H9 (cell line): ENCODE data around the gene DYNLT4. TPM values are rescaled to one million over a fixed set of nuclear protein-coding genes. Genes with fewer than 3 reads are reported as not detected.

Experiments
- DNase-seq: peaks from one replicate; pipeline ENCODE4 v3.0.0-alpha.2; 2017
- H2AFZ ChIP-seq: one replicate; pipeline ENCODE4 v1.6.1; 2013; ENCODE audit warnings: mild to moderate bottlenecking, low read length, control low read depth, moderate library complexity
- H2AK5ac ChIP-seq: 2 replicates; pipeline ENCODE4 v1.6.1; 2013; ENCODE audit warnings: low read length, control low read depth, mixed read lengths; ENCODE audit not compliant: insufficient read length
- H2BK120ac ChIP-seq: one replicate; pipeline ENCODE4 v1.6.1; 2013; ENCODE audit warnings: low read depth, mild to moderate bottlenecking, low read length, control low read depth, inconsistent platforms; ENCODE audit not compliant: poor library complexity, severe bottlenecking
- H2BK12ac ChIP-seq: 2 replicates; pipeline ENCODE4 v1.6.1; 2013; ENCODE audit warnings: low read length, control low read depth, mixed read lengths, low read depth; ENCODE audit not compliant: insufficient read length
- H2BK15ac ChIP-seq: 2 replicates; pipeline ENCODE4 v1.6.1; 2013; ENCODE audit warnings: low read depth, low read length, control low read depth
- H2BK20ac ChIP-seq: one replicate; pipeline ENCODE4 v1.6.1; 2013; ENCODE audit warnings: low read depth, mild to moderate bottlenecking, low read length, control low read depth, inconsistent platforms; ENCODE audit not compliant: poor library complexity, severe bottlenecking
- H2BK5ac ChIP-seq: 2 replicates; pipeline ENCODE4 v1.6.1; 2013; ENCODE audit warnings: low read length, control low read depth, mixed read lengths; ENCODE audit not compliant: insufficient read length
- H3K14ac ChIP-seq: 2 replicates; pipeline ENCODE4 v1.6.1; 2013; ENCODE audit warnings: low read length, control low read depth; ENCODE audit not compliant: insufficient read depth
- H3K18ac ChIP-seq: 2 replicates; pipeline ENCODE4 v1.6.1; 2013; ENCODE audit warnings: low read depth, mild to moderate bottlenecking, mixed read lengths, low read length, control low read depth; ENCODE audit not compliant: insufficient read length
- H3K23ac ChIP-seq: 2 replicates; pipeline ENCODE4 v1.6.1; 2013; ENCODE audit warnings: low read length, control low read depth, mixed read lengths, low read depth; ENCODE audit not compliant: insufficient read length
- H3K23me2 ChIP-seq: 2 replicates; pipeline ENCODE4 v1.6.1; 2013; ENCODE audit warnings: low read depth, mild to moderate bottlenecking, mixed read lengths, low read length, control low read depth; ENCODE audit not compliant: insufficient read length, poor library complexity, severe bottlenecking
- H3K27ac ChIP-seq: 2 replicates; pipeline ENCODE4 v1.5.1; 2013; ENCODE audit warnings: low read length, control low read depth, mixed read lengths, low read depth; ENCODE audit not compliant: insufficient read length
- H3K27me3 ChIP-seq: 2 replicates; pipeline ENCODE4 v1.6.1; 2013; ENCODE audit warnings: low read length, control low read depth, inconsistent platforms; ENCODE audit not compliant: insufficient read depth
- H3K4ac ChIP-seq: 2 replicates; pipeline ENCODE4 v1.6.1; 2013; ENCODE audit warnings: low read depth, mild to moderate bottlenecking, control low read depth, inconsistent platforms, low read length, moderate library complexity
- H3K4me1 ChIP-seq: 2 replicates; pipeline ENCODE4 v1.6.1; 2013; ENCODE audit warnings: low read length, control low read depth, inconsistent platforms; ENCODE audit not compliant: insufficient read depth
- H3K4me2 ChIP-seq: 2 replicates; pipeline ENCODE4 v1.6.1; 2013; ENCODE audit warnings: low read length, control low read depth, mixed read lengths; ENCODE audit not compliant: insufficient read length, insufficient read depth
- H3K56ac ChIP-seq: 2 replicates; pipeline ENCODE4 v1.6.1; 2013; ENCODE audit warnings: low read depth, mild to moderate bottlenecking, mixed read lengths, low read length, control low read depth; ENCODE audit not compliant: insufficient read length
- H3K79me1 ChIP-seq: 2 replicates; pipeline ENCODE4 v1.6.1; 2013; ENCODE audit warnings: low read depth, mild to moderate bottlenecking, moderate library complexity, low read length, control low read depth, inconsistent platforms; ENCODE audit not compliant: insufficient read depth, poor library complexity, severe bottlenecking
- H3K79me2 ChIP-seq: 2 replicates; pipeline ENCODE4 v1.6.1; 2013; ENCODE audit warnings: low read length, control low read depth, inconsistent platforms; ENCODE audit not compliant: insufficient read depth
- H3K9ac ChIP-seq: 2 replicates; pipeline ENCODE4 v1.6.1; 2013; ENCODE audit warnings: low read length, control low read depth, mixed read lengths; ENCODE audit not compliant: insufficient read length; ENCODE audit errors: extremely low read depth
- H3K9me3 ChIP-seq: one replicate; pipeline ENCODE4 v1.6.1; 2013; ENCODE audit warnings: low read depth, low read length, inconsistent platforms; ENCODE audit not compliant: control insufficient read depth
- H3T11ph ChIP-seq: one replicate; pipeline ENCODE4 v1.6.1; 2013; ENCODE audit warnings: mild to moderate bottlenecking, low read length, control low read depth, inconsistent platforms
- H4K20me1 ChIP-seq: one replicate; pipeline ENCODE4 v1.6.1; 2013; ENCODE audit not compliant: control insufficient read depth, insufficient read length, insufficient read depth
- H4K5ac ChIP-seq: 2 replicates; pipeline ENCODE4 v1.6.1; 2013; ENCODE audit warnings: low read depth, mild to moderate bottlenecking, mixed read lengths, low read length, control low read depth; ENCODE audit not compliant: insufficient read length
- H4K8ac ChIP-seq: replicated peaks from 2 replicates; pipeline ENCODE4 v1.6.1; 2013; ENCODE audit warnings: low read length, control low read depth, mixed read lengths, low read depth; ENCODE audit not compliant: insufficient read length
- H4K91ac ChIP-seq: 2 replicates; pipeline ENCODE4 v1.6.1; 2013; ENCODE audit warnings: low read depth, mild to moderate bottlenecking, moderate library complexity, mixed read lengths, low read length, control low read depth; ENCODE audit not compliant: insufficient read length
- H3K27ac Mint-ChIP-seq, 3 experiments: 2 replicates in 2 of 3; 3 replicates in 1 of 3; pipeline ENCODE4 v1.8.0; 2020 to 2021; ENCODE audit warnings: mixed read lengths in 3 of 3, mild to moderate bottlenecking in 1 of 3, moderate library complexity in 1 of 3
- H3K27me3 Mint-ChIP-seq: 2 replicates; pipeline ENCODE4 v1.8.0; 2021; ENCODE audit warnings: low read depth, mild to moderate bottlenecking, moderate library complexity, mixed read lengths
- H3K36me3 Mint-ChIP-seq, 3 experiments: 2 replicates in 2 of 3; 3 replicates in 1 of 3; pipeline ENCODE4 v1.8.0; 2020 to 2021; ENCODE audit warnings: low read depth in 3 of 3, mixed read lengths in 3 of 3; ENCODE audit not compliant: insufficient read depth in 1 of 3
- H3K4me1 Mint-ChIP-seq, 2 experiments: 2 replicates each; pipeline ENCODE4 v1.8.0; 2020; ENCODE audit warnings: mixed read lengths in 2 of 2
- H3K4me3 Mint-ChIP-seq, 2 experiments: 2 replicates in 1 of 2; 3 replicates in 1 of 2; pipeline ENCODE4 v1.8.0; 2020 to 2021; ENCODE audit warnings: mild to moderate bottlenecking in 2 of 2, mixed read lengths in 2 of 2, moderate library complexity in 1 of 2
- H3K9me3 Mint-ChIP-seq, 2 experiments: 2 replicates in 1 of 2; 3 replicates in 1 of 2; pipeline ENCODE4 v1.8.0; 2020; ENCODE audit warnings: mild to moderate bottlenecking in 2 of 2, mixed read lengths in 2 of 2, moderate library complexity in 1 of 2
- WGBS: extraction: QIAGEN DNeasy Blood & Tissue Kit; methylation state at CpG from one replicate; pipeline ENCODE4 v1.1.7; 2013; ENCODE audit warnings: missing lambda C conversion rate, low lambda C conversion rate, mixed read lengths; ENCODE audit not compliant: insufficient read length; ENCODE audit errors: extremely low coverage; 5-methylcytosine and 5-hydroxymethylcytosine counted together
- total RNA-seq: library from RNA; stranded (reverse); gene quantifications from 2 replicates; pipeline ENCODE4 v1.2.1, GENCODE V29; 2021
- TF ChIP-seq, protein P1 (sequence below): fragments of 200-600 bp; sonication (generic); conservative IDR thresholded peaks from 3 replicates; pipeline ENCODE4 v1.8.0; 2021; ENCODE audit warnings: antibody characterized with exemption, mild to moderate bottlenecking

The DYNLT4 gene
- total RNA-seq, 1 experiment from 2014 or later = not detected

DNA sequence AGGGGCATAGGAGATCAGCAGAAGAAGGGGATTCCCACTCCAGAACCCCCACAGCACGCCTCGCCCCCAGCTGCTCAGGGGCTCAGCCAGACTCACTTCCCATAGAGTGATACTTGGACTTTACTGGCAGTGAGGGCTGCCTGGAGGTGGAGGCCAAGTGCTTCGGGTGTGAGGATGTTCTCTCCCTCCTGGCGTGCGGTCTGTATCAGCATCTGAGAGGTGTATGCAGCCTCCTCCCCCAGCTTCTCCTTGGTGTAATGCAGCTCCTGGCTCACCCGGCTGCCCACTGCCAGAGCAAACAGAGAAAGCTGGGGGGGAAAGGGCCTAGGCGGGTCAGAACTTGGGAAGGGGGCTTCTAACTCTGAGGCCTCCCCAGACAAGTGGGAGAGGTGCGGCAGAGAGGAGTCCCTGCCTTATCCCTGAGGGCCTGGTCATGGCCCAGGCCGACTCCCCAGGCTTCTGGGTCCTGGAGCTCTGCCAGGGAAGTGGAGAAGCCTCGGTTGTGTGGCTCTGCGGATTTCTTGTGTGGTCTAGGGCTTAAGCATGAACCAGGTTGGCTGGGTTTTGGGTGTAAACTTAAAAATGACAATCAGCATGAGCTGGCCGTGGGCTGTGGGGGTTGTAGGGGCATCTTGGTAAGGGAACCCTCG lies 25.0 kb upstream of the DYNLT4 start:
- Histone ChIP-seq H2BK12ac (no peak overlapping the region), H4K5ac (no peak overlapping the region), H4K20me1 (no peaks in the 10 kb centered on the region), H3K4ac (no peak overlapping the region), H3K4me1 (no peaks in the 10 kb centered on the region; the same call in 1 of the 2 replicates), H2BK15ac (no peak overlapping the region), H3K27me3 (no peaks in the 10 kb centered on the region), H2AK5ac (no peak overlapping the region), H2AFZ (no peak overlapping the region), H3K23ac (no peak overlapping the region), H2BK120ac (no peak overlapping the region), H4K91ac (no peak overlapping the region), H3K56ac (no peak overlapping the region), H3K4me2 (no peak overlapping the region), H2BK5ac (no peak overlapping the region), H3K18ac (no peak overlapping the region), H3T11ph (no peak overlapping the region), H3K79me2 (no peaks in the 10 kb centered on the region), H3K14ac (no peak overlapping the region; the same call in 1 of the 2 replicates), H3K79me1 (no peaks in the 10 kb centered on the region), H3K9me3 (no peaks in the 10 kb centered on the region), H4K8ac (no peak overlapping the region), H2BK20ac (no peak overlapping the region), H3K23me2 (no peaks in the 10 kb centered on the region), H3K27ac (no peak overlapping the region), H3K9ac (no peak overlapping the region)
- Mint-ChIP-seq H3K9me3 (no peaks in the 10 kb centered on the region), H3K4me3 (0 out of 5 replicates have a peak overlapping the region, but pooled peaks of 1 of the 2 experiments have one; percentile 1), H3K36me3 (no peaks in the 10 kb centered on the region), H3K4me1 (peaks cover 11 to 14% of the 10 kb centered on the region in 2 experiments), H3K27me3 (no peaks in the 10 kb centered on the region; the same call in 1 of the 2 replicates), H3K27ac (peak overlapping the region in 1 of 3 experiments; percentile 61; a peak in 1 of 7 replicates)
- WGBS = no CpG with 5 or more reads among the region's 13 CpGs
- peak; percentile 36 for DNase-seq
- TF ChIP-seq, protein P1, sequence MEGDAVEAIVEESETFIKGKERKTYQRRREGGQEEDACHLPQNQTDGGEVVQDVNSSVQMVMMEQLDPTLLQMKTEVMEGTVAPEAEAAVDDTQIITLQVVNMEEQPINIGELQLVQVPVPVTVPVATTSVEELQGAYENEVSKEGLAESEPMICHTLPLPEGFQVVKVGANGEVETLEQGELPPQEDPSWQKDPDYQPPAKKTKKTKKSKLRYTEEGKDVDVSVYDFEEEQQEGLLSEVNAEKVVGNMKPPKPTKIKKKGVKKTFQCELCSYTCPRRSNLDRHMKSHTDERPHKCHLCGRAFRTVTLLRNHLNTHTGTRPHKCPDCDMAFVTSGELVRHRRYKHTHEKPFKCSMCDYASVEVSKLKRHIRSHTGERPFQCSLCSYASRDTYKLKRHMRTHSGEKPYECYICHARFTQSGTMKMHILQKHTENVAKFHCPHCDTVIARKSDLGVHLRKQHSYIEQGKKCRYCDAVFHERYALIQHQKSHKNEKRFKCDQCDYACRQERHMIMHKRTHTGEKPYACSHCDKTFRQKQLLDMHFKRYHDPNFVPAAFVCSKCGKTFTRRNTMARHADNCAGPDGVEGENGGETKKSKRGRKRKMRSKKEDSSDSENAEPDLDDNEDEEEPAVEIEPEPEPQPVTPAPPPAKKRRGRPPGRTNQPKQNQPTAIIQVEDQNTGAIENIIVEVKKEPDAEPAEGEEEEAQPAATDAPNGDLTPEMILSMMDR = no peak
